KOPT-K1 (cell line): ENCODE measurements around the gene RAB27A.

Experiments
- H3K27ac ChIP-seq: fragments of 200-600 bp; sonication (generic); 2 replicates; pipeline ENCODE4 v1.5.1; 2016; ENCODE audit warnings: antibody characterized with exemption, mild to moderate bottlenecking, low read depth, low read length; ENCODE audit not compliant: poor library complexity, severe bottlenecking
- H3K36me3 ChIP-seq: fragments of 200-600 bp; sonication (generic); 2 replicates; pipeline ENCODE4 v1.5.1; 2017; ENCODE audit warnings: antibody characterized with exemption, mild to moderate bottlenecking, low read length, moderate library complexity; ENCODE audit not compliant: insufficient read depth
- H3K9me3 ChIP-seq: fragments of 200-600 bp; sonication (generic); 2 replicates; pipeline ENCODE4 v1.5.1; 2017; ENCODE audit warnings: antibody characterized with exemption, low read length, mild to moderate bottlenecking; ENCODE audit not compliant: insufficient read depth, poor library complexity, severe bottlenecking

RAB27A gene

DNA sequence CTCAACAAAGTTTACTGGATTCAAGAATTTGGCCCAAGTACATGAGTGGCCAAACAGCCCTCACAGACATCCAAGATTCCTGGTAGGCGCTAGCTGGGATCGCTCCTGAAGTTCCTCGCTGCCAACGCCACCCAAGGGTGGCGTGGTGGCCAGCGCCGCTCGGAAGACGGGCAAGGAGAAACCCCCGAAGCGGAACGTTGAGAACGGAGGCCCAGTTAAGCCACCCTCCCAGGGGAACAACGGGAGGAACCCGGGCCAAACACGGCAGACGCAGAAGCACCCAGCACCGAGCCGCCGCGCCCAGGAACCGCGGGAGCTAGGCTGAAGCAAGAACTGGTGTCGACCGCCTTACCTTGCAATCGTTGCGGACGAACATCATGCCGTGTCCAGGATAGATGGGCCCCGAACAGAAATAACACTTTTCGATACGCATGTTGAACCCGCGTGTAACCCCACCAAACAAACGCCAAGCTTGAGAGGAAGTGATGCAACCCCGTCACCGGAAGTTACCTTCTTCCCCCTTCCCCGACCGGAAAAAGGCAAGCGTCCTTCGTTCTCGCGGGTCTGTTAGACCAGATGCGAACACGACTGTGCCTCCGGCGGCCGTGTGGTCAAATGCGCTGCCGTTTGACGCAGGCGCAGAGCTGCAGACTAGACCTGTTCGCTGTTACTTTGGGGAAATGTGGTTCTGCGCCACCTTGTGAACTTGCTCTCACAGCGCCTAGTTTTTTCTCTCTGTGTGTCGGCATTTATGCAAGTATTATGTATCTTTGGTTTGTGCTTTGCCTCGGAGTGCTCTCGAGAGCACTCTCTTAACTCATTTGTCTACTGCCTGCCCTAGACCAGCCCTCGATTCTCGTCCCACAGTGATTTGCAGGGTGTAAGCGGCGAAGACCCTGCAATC is 92.9 kb downstream of the RAB27A start, which contains the start of gene RSL24D1:
Gene RSL24D1 (minus strand): TSS at position 484 of the 904 bp plus-strand sequence. CDS start 51 bp downstream, at position 433.
- Histone ChIP-seq H3K9me3 (peaks cover 17% of the 10 kb centered on the region), H3K36me3 (peaks cover 29% of the 10 kb centered on the region), H3K27ac (peak within 1 kb of the TSS; percentile 91)

DNA sequence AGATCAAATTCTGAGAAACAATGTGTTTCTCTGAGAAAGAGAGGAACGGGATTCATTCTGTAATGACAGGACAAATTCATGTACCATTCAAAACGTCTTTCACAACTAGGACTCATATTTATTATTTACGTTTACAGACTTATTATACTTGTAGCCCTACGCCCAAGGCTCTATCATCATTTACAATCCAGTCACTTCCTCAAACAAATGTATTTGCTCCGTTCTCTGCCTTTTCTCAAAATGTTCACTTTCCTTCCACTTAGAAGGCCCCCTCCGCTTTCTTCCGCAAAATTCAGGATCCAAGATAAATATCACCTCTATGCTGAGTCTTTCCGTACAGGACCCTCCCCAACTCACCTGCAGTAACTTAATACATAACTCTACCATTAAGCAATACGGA is 93.6 kb downstream of the RAB27A start:
- Histone ChIP-seq H3K27ac (peak overlapping the region; percentile 91), H3K36me3 (peaks cover 36% of the 10 kb centered on the region), H3K9me3 (peaks cover 17% of the 10 kb centered on the region)

DNA sequence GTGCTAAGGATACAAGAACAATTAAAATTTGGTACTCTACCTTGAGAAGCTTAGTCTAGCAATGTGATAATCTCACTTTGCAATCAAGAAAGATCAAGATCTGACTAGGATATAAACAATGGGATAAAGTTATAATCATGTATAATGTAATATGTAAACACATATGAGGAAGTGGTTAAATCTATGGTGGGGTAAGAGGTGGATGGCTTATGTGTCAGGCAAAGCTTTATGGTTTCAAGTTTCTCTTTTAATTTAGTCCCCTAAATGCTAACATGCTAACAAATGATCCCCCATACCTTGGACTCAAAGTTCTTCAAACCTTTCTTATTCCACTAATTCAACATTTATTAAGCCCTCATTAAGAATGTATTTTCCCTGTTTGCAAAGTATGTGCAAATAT is 95.4 kb downstream of the RAB27A start:
- Histone ChIP-seq H3K27ac (no peak overlapping the region), H3K9me3 (peaks cover 9% of the 10 kb centered on the region), H3K36me3 (peaks cover 53% of the 10 kb centered on the region)

DNA sequence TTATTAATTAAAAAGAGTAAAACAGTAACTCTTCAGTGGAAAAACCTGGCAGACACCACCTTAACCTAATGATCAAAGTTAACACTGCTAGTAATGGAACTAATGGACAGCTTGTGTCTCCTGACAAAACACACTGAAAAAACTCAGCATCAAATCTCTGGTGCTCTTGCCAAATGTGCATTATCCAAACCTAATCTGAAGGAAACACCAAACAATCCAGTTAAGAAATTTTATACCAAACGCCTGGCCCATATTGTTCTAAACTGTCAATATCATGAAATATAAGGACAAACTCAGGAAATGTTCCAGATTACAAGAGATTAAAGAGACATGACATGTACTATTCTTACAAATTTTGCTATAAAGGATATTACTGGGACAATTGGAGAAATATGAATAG is 103.3 kb downstream of the RAB27A start:
- H3K36me3 ChIP-seq: peaks cover 98% of the 10 kb centered on the region
- H3K27ac ChIP-seq: no peak overlapping the region
- H3K9me3 ChIP-seq: no peaks in the 10 kb centered on the region

DNA sequence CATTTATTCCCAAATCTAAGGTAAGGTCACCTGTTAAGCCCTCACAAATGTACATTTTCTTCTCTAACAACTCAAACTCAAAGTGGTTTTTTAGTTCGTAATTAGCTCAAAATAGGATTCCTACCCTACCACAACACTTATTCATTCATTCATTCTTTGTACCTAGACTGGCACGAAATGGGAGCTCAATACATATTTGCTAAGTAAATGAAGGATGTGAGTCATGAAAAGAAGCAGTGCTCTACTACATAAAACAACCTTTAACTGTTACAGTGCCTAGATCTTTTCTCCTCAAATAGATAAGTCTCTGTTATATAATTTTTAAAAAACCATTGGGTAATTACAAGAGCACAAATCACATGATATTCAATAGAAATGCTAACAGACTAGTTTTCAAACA is 105.9 kb downstream of the RAB27A start:
- Histone ChIP-seq H3K36me3 (peaks cover 98% of the 10 kb centered on the region), H3K9me3 (no peaks in the 10 kb centered on the region), H3K27ac (no peak overlapping the region)

DNA sequence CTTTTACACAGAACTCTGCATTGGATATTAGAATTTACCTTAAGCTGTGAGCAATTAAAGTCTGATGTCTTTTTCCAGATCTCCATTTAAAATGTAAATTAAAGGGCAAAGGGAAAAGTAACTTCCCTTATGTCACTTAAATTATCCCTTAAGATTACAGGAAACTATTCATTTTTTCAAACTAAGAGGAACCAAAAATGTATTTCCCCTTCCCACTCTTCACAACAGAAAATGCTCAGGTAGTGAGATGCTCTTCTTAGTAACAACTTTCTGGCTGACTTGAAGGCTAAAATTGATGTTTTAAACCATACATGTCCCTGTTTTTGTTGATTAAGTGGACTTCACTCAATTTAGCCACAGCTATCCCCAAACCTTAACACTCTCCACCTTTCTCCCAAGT is 110.5 kb downstream of the RAB27A start:
- H3K36me3 ChIP-seq: peaks cover 71% of the 10 kb centered on the region
- no peaks in the 10 kb centered on the region for H3K9me3 ChIP-seq
- H3K27ac ChIP-seq: no peak overlapping the region

DNA sequence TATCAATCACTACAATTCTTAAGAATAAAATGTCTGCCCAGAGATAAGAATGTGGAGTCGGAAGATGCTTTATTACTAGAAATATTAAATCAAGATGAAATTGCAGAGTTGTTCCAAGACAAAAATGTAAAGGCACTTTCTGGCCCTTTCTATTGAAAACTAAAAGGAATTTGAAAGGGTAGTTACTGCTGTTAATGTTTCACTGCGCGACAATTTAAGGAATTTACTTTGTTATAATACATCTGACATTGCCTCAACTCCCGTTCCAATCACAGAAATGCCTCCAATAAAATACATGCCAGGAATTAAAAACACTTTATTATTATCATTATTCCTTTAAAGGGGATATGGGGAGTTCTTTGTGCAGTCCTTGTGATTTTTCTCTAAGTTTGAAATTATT is 119.3 kb downstream of the RAB27A start:
- Histone ChIP-seq H3K36me3 (no peaks in the 10 kb centered on the region; the same call in 1 of the 2 replicates), H3K27ac (no peak overlapping the region), H3K9me3 (no peaks in the 10 kb centered on the region)

DNA sequence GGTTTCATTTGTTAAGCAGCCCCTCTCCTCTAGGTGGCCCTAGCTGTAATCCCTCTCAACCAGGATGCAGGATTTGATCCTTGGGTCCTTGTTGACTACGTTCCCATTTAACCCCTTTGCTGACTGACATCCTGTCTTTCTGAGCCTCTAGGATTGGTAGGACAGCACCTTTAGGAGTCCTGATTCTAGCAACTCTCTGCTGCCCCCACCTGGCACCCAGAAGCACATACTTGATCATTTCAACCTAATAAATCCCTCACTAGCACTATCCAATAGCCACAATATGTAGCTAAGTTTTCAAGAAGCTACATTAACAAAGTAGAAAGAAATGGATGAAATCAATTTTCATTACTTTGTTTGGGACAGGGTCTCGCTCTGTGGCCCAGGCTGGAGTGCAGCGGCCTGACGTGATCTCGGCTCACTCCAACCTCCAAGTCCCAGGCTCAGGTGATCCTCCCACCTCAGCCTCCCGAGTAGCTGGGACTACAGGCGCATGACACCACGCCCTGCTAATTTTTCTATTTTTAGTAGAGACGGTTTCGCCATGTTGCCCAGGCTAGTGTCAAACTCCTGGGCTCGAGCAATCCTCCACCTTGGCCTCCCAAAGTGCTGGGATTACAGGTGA is 121.2 kb downstream of the RAB27A start:
- Histone ChIP-seq H3K27ac (no peak overlapping the region), H3K36me3 (no peaks in the 10 kb centered on the region), H3K9me3 (no peaks in the 10 kb centered on the region)

DNA sequence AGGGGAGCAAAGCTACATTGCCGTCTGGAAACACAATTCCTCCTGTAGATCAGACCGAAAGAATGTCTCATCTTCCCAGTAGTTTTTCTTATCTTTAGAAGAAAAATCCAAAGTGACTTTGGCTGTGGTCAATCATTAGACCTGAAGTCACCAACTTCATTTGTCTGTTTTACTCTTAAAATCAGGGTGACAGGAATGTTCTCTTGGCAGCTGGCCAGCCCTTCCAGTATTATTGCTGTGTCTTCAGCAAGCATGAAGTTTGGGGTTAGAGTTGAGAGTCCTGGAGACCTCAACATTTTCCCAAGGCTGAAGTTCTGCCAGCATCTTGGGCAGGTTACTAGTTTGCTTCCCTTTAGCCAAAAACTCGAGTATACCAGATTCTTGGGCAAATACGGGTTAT is 125.3 kb downstream of the RAB27A start:
- Histone ChIP-seq H3K27ac (no peak overlapping the region), H3K9me3 (no peaks in the 10 kb centered on the region), H3K36me3 (no peaks in the 10 kb centered on the region)
